ENCODE measurements around the gene TMEM178B. TPM values are rescaled to one million over a fixed set of nuclear protein-coding genes. Genes with fewer than 3 reads are reported as not detected.
A peak's percentile ranks its signal among the peaks of the same experiment; 100 is the strongest.

The TMEM178B gene
- total and polyA plus RNA-seq, 2 of the 13 experiments (the other 11 are each of a cell fraction or from before 2014, with no cell fraction given), result 0.01 to 0.02 TPM

DNA sequence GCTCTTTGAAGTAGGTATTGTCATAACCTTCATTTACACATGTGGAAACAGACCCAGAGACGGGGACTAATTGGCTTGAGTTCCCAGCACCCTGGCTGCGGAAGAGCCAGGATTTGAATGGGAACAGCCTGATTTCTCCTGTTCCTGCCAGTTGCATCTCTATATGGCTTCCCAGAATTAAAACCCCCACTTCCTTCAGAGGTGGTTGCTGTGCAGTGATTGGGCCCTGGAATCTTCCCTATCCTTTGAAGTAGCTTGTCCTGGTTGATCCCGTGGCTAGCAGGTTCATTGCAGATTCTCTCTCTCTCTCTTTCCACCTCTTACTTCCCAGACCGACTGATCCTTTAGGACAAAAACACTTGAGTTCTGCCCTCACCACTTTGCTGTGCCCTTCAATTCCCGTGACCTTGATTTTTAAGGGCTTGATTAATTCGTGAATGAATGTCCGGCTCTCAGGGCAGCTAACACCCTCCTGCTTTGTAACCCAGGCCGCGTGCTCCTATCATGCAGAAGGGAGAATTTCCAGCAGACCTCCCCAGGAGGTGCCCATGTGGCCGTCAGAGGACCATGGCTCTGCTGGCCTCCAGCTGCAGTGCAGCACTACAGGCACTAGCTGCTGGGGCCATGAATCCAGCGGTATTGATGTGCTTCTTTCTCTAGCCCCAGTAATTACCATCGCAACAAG is 356.7 kb downstream of the TMEM178B start:
- BruUV-seq (replicated peaks), result no TSS peak
- no peaks in the 10 kb centered on the region for H3K4me1 ChIP-seq (ENCODE audit: insufficient read depth, low read length)
- in situ Hi-C loops (cut with HindIII; ENCODE audit: extremely low pct_ligation_motif_present, low pct_unique_long_range_greater_than_20kb), result no loop called here
- no peaks in the 10 kb centered on the region for H3K79me2 ChIP-seq (ENCODE audit: insufficient read depth, low read length)
- no peak overlapping the region for H3K9ac ChIP-seq (ENCODE audit: insufficient read depth, low read depth, low read length)
- intact Hi-C loops (cut with micrococcal nuclease; ENCODE audit: unreplicated experiment), result no loop called here
- H3K4me3 ChIP-seq (replicated peaks in 1 of 3; ENCODE audit: insufficient read depth in 1 of 3, low read depth in 2 of 3, low read length in 3 of 3), result no peak overlapping the region
- no peaks in the 10 kb centered on the region for H4K20me1 ChIP-seq (ENCODE audit: insufficient read depth, low read length)
- FAIRE-seq (no peak), ATAC-seq (peak; percentile 35; the same call in 1 of the 3 replicates), DNase-seq (ENCODE audit: low spot score) (no peak)
- H2AFZ ChIP-seq (ENCODE audit: low read length), result no peak overlapping the region
- no peak overlapping the region for H3K4me2 ChIP-seq (ENCODE audit: low read depth, low read length)
- 12% methylated on average over 11 of the region's 12 CpGs for WGBS (ENCODE audit: low lambda C conversion rate)
- no peak overlapping the region for H3K27ac ChIP-seq (ENCODE audit: extremely low read length, insufficient read depth, low read length)
- no peak for TF ChIP-seq ZNF768 (CRISPR knock-in tag; IDR thresholded peaks at IDR 0.05)
- TF ChIP-seq NR1H2 (CRISPR knock-in tag; IDR thresholded peaks at IDR 0.05; ENCODE audit: borderline replicate concordance, low read depth), result no peak
- TF ChIP-seq SATB2 (CRISPR knock-in tag; IDR thresholded peaks at IDR 0.05), result no peak
- no peak for TF ChIP-seq HNRNPK (IDR thresholded peaks at IDR 0.05; ENCODE audit: low read depth, low read length, poor library complexity, severe bottlenecking)
- no peak for TF ChIP-seq ZBTB1 (CRISPR knock-in tag; IDR thresholded peaks at IDR 0.05; ENCODE audit: borderline replicate concordance)
- TF ChIP-seq SRF (IDR thresholded peaks at IDR 0.05; ENCODE audit: low read depth, low read length), result no peak
- TF ChIP-seq ZNF335 (CRISPR knock-in tag; IDR thresholded peaks at IDR 0.05), result no peak
- TF ChIP-seq KDM5B (CRISPR knock-in tag; IDR thresholded peaks at IDR 0.05; ENCODE audit: borderline replicate concordance), result no peak
- TF ChIP-seq ASH2L (IDR thresholded peaks at IDR 0.05; ENCODE audit: insufficient read length, low read depth, low read length), result no peak
- no peak for TF ChIP-seq MEIS1 (CRISPR knock-in tag; IDR thresholded peaks at IDR 0.05; ENCODE audit: borderline replicate concordance)
- TF ChIP-seq ZC3H13 (CRISPR knock-in tag; IDR thresholded peaks at IDR 0.05), result no peak
- TF ChIP-seq ZBTB14 (CRISPR knock-in tag; IDR thresholded peaks at IDR 0.05), result no peak
- no peak for TF ChIP-seq ONECUT2 (CRISPR knock-in tag; IDR thresholded peaks at IDR 0.05)
- TF ChIP-seq TBX3 (IDR thresholded peaks at IDR 0.05; ENCODE audit: borderline replicate concordance), result no peak
- POLR2A ChIA-PET, result no interaction called here
- H3K9me3 ChIP-seq (ENCODE audit: low read length), result peaks cover 6% of the 10 kb centered on the region
- CTCF ChIA-PET (ENCODE audit: low intra/inter-chr PET ratio, low total read pairs), result no interaction called here
- no peaks in the 10 kb centered on the region for H3K36me3 ChIP-seq (replicated peaks in 1 of 2; ENCODE audit: control insufficient read depth in 1 of 2, insufficient read depth in 2 of 2, low read length in 2 of 2)
- H3K27me3 ChIP-seq (ENCODE audit: control insufficient read depth in 1 of 2, insufficient read depth in 2 of 2, low read length in 2 of 2), result no peaks in the 10 kb centered on the region; a peak in 2 of 5 replicates

Measured in HepG2 (cell line).